Measurements from ENCODE around the gene DNAJA4. TPM values are rescaled to one million over a fixed set of nuclear protein-coding genes. Genes with fewer than 3 reads are reported as not detected.

DNAJA4 gene
- total and polyA plus RNA-seq, 9 of the 15 experiments (the other 6 are each of a cell fraction or from before 2014, with no cell fraction given), result 0.11 to 1.0 (median 0.16) TPM; not detected in 4

GRCh38 chr15:78241017-78241416 lies 23.3 kb upstream of the DNAJA4 start (continued):
- TF ChIP-seq, protein P1, sequence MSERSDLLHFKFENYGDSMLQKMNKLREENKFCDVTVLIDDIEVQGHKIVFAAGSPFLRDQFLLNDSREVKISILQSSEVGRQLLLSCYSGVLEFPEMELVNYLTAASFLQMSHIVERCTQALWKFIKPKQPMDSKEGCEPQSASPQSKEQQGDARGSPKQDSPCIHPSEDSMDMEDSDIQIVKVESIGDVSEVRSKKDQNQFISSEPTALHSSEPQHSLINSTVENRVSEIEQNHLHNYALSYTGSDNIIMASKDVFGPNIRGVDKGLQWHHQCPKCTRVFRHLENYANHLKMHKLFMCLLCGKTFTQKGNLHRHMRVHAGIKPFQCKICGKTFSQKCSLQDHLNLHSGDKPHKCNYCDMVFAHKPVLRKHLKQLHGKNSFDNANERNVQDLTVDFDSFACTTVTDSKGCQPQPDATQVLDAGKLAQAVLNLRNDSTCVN (CRISPR knock-in tag; IDR thresholded peaks at IDR 0.05), result no peak
- TF ChIP-seq, protein P2, sequence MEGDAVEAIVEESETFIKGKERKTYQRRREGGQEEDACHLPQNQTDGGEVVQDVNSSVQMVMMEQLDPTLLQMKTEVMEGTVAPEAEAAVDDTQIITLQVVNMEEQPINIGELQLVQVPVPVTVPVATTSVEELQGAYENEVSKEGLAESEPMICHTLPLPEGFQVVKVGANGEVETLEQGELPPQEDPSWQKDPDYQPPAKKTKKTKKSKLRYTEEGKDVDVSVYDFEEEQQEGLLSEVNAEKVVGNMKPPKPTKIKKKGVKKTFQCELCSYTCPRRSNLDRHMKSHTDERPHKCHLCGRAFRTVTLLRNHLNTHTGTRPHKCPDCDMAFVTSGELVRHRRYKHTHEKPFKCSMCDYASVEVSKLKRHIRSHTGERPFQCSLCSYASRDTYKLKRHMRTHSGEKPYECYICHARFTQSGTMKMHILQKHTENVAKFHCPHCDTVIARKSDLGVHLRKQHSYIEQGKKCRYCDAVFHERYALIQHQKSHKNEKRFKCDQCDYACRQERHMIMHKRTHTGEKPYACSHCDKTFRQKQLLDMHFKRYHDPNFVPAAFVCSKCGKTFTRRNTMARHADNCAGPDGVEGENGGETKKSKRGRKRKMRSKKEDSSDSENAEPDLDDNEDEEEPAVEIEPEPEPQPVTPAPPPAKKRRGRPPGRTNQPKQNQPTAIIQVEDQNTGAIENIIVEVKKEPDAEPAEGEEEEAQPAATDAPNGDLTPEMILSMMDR (IDR thresholded peaks at IDR 0.05 in 2 of 3, conservative IDR thresholded peaks at IDR 0.05 in 1 of 3; ENCODE audit: insufficient read depth in 2 of 3, low read depth in 1 of 3, low read length in 3 of 3), result peak; percentile 84 to 93 (median 88)
- TF ChIP-seq STAT5A (IDR thresholded peaks at IDR 0.05; ENCODE audit: borderline replicate concordance, low read length) (no peak), ZNF717 (CRISPR knock-in tag; IDR thresholded peaks at IDR 0.05) (no peak), SAP30 (IDR thresholded peaks at IDR 0.05; ENCODE audit: borderline replicate concordance, insufficient read depth, low read depth, low read length, poor library complexity, severe bottlenecking) (no peak), ZNF3 (CRISPR knock-in tag; IDR thresholded peaks at IDR 0.05) (no peak), IRF9 (tag; IDR thresholded peaks at IDR 0.05) (no peak), RCOR1 (IDR thresholded peaks at IDR 0.05; ENCODE audit: borderline replicate concordance in 1 of 2, low read depth in 2 of 2, low read length in 2 of 2) (peak in 1 of 2 experiments; percentile 64; a peak in 1 of 4 replicates), ZBTB12 (CRISPR knock-in tag; IDR thresholded peaks at IDR 0.05) (no peak), ZMIZ1 (IDR thresholded peaks at IDR 0.05; ENCODE audit: low read depth in 2 of 2, low read length in 2 of 2) (no peak), PHB (CRISPR knock-in tag; IDR thresholded peaks at IDR 0.05) (no peak), HDGF (IDR thresholded peaks at IDR 0.05) (no peak)
- TF ChIP-seq, protein P3, sequence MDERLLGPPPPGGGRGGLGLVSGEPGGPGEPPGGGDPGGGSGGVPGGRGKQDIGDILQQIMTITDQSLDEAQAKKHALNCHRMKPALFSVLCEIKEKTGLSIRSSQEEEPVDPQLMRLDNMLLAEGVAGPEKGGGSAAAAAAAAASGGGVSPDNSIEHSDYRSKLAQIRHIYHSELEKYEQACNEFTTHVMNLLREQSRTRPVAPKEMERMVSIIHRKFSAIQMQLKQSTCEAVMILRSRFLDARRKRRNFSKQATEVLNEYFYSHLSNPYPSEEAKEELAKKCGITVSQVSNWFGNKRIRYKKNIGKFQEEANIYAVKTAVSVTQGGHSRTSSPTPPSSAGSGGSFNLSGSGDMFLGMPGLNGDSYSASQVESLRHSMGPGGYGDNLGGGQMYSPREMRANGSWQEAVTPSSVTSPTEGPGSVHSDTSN (CRISPR knock-in tag; IDR thresholded peaks at IDR 0.05; ENCODE audit: low read depth), result no peak
- TF ChIP-seq, protein P3 (tag; conservative IDR thresholded peaks at IDR 0.05; ENCODE audit: low read depth), result no peak

Data from K562 (cell line).